Transverse colon (tissue), 4 donors: Measurements from ENCODE around the gene LMNA.

Source experiments
- EP300 ChIP-seq: sonication (generic); formaldehyde crosslinking; IDR thresholded peaks from one replicate; pipeline ENCODE4 v1.6.1; 2017; ENCODE audit warnings: antibody characterized with exemption, low read depth
- POLR2A ChIP-seq: fragments of 450-650 bp; IDR thresholded peaks from one replicate; pipeline ENCODE4 v1.6.1; 2016; ENCODE audit warnings: antibody characterized with exemption, mild to moderate bottlenecking, moderate library complexity
- POLR2AphosphoS5 ChIP-seq, 3 donors: sonication (generic); formaldehyde crosslinking; IDR thresholded peaks; one replicate each; pipeline ENCODE4 v1.6.1; 2016; ENCODE audit warnings: antibody characterized with exemption in 3 of 3
- TF ChIP-seq, protein P1 (sequence below), 5 experiments: fragments of 200-600 bp in 3 of 5; fragments of 450-650 bp in 2 of 5; sonication (generic) in 3 of 5; IDR thresholded peaks; 1 replicate in 2 of 5; 2 replicates in 3 of 5; pipeline ENCODE4 v1.5.1; 2016 to 2017; ENCODE audit warnings: antibody characterized with exemption in 5 of 5, inconsistent platforms in 3 of 5, mild to moderate bottlenecking in 2 of 5, moderate library complexity in 1 of 5

GRCh38 chr1:156083800-156084790 lies 30.4 kb upstream of the LMNA start:
- TF ChIP-seq, protein P1, sequence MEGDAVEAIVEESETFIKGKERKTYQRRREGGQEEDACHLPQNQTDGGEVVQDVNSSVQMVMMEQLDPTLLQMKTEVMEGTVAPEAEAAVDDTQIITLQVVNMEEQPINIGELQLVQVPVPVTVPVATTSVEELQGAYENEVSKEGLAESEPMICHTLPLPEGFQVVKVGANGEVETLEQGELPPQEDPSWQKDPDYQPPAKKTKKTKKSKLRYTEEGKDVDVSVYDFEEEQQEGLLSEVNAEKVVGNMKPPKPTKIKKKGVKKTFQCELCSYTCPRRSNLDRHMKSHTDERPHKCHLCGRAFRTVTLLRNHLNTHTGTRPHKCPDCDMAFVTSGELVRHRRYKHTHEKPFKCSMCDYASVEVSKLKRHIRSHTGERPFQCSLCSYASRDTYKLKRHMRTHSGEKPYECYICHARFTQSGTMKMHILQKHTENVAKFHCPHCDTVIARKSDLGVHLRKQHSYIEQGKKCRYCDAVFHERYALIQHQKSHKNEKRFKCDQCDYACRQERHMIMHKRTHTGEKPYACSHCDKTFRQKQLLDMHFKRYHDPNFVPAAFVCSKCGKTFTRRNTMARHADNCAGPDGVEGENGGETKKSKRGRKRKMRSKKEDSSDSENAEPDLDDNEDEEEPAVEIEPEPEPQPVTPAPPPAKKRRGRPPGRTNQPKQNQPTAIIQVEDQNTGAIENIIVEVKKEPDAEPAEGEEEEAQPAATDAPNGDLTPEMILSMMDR (IDR thresholded peaks at IDR 0.05), result no peak
- TF ChIP-seq POLR2A (no peak), EP300 (no peak), POLR2AphosphoS5 (IDR thresholded peaks at IDR 0.05) (no peak)
